Measurements from ENCODE around the gene NXF1.
"Not testable (repeated sequence)": the region's sequence is repeated elsewhere in the genome, so short reads cannot be mapped to it uniquely, and the experiment has no call there.

Gene NXF1

DNA sequence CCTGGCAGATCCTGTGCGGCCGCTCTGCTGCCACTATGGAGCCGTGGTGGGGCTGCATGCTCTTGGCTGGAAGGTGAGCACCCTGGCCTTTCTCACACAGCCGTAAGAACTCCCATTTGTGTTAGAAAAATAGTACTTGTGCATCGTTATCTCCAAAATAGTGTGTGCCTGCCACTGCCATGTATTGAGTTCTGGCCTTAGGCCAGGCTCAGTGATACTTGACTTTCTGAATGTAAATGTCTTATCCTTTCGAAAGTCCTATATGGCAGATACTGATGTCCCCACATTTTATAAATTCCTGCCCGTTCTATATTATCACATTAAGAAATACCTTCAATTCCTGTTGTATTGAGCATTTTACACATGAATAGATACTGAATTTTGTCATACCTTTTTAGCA, 22.5 kb downstream of the NXF1 start:
- no peak for DNase-seq

DNA sequence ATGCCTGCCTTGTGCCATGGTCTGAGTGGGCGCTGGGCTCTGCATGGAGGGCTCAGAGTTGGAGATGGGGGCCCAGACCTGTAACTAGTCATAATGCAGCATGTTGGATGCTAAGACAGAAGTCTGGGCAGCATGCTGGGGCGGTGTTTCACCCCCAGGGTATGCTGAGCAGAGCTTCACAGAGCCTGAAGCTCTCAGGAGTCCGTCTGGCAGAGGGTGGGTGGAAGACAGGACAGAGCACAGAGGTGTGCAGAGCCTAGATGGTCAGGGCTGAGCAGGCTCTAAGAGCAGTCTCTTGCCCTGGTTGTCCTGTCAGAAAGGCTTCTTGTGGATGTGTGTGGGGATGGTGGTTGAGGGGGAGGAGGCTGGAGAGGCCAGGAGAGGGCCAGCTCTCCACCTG, 26.8 kb downstream of the NXF1 start:
- DNase-seq = no peak

DNA sequence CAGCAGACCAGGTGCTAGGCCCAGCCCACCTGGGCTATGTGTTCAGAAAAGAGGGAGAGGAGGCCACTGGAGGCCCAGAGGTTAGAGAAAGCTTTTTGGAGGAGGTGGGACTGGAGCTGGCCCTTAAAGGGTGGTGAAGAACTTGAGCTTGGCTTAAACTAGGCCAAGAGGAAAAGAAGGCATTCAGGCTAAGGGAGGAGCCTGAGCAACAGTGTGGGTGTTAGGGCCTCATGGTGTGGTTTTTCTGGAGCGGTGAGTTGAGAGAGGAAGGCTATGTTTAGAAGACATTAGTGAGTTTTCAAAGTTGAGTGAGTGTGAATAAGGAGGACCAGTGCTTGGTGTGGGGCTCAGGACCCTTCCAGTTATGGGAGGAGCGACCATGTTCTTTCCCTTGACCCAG, 27.9 kb downstream of the NXF1 start:
- no peak for DNase-seq

DNA sequence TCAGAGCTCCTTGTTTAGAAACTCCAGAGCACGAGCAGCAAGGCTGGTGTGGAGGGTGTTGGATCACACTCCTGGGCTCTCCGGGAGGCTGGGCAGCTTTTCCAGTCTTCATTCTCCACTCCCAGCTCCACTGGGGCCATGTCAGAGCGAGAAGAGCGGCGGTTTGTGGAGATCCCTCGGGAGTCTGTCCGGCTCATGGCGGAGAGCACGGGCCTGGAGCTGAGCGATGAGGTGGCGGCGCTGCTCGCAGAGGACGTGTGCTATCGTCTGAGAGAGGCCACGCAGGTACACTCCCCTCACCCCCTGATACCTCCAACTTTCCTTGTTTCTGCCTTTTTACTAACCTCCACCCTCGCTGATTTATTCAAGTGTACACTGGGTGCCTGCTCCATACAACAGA, 29.6 kb downstream of the NXF1 start:
- DNase-seq = no peak

DNA sequence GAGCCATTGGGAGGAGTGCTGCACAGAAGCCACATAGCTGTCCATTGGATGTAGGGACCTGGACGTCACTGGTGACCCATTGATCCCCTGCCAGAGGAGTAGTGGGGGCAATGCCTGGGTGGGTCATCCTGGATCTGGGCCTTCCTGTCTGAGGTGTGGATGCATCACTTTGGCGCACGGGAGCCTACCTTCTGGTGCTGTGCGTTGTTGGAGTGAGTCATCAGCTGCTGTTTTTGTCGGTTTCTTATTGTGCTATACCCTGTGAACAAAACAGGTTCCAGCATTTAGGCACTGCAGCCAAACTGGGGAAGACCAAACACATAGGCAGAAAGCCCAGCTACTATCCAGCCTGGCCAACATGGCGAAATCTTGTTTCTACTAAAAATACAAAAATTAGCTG, 30.8 kb downstream of the NXF1 start:
- DNase-seq = no peak

DNA sequence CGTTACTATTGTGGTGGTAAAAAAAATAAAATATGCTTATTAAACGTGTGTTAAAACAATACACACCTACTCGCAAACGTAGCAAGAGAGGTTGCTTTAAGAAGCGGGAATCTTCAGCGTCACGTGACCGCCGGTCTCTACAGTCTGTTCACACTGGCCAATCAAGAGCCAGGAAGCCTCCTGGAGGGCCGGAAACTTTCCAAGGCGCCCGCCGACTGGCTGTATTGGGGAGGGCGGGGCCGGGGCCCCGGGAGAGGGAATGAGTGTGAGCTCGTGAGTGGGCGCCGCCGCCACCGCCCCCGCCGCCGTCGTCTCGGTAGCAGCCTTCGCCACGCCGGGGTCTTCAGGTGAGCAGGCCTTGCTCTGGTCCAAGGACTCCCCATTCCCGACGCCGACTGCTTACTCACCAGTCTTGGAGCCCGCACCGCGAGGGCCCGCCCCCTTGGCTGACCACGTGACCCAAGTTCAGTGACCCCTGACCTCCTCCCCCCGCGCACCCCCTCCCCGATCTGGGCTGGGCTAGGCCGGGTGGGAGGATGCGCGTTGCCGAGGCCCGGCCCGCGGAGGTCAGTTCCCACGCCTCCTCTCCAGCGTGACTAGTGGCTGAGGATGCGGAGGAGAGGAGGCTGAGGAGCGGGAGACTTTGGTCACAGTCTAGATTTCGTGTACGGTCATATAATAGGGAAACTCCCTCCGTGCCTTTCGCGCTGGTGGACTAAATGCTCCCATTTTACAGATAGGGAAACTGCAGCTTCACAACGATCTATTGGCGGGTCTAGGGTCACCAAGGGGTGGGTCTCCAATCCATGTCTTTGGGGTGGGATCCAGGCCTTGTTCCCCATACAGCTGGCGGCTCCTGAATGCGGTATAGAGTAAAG, 33.9 kb downstream of the NXF1 start, which contains the start of gene TAF6L:
Gene TAF6L, plus strand, starts transcription at position 253 of the 878 bp plus-strand sequence. CDS start 4,388 bp downstream, outside the sequence.
- peak; percentile 90 for DNase-seq

DNA sequence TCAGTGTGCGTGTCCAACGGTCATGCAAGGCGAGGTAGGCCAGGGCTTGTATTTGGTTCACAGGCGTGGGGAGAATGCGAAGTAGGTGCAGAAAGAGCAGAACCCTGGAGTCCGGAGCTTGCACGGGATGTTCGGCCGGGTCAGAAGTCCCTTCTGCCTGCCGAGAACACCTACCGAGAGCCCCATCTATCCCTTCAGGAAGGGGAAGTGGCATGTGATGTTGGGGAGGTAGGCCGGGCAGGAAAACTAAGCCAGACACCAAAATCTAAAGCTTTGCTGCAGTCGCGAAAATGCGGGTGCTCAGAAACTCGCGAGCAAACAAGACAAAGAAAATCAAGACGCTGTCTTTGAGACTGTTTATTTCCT, 34.5 kb downstream of the NXF1 start:
- DNase-seq = peak; percentile 62

DNA sequence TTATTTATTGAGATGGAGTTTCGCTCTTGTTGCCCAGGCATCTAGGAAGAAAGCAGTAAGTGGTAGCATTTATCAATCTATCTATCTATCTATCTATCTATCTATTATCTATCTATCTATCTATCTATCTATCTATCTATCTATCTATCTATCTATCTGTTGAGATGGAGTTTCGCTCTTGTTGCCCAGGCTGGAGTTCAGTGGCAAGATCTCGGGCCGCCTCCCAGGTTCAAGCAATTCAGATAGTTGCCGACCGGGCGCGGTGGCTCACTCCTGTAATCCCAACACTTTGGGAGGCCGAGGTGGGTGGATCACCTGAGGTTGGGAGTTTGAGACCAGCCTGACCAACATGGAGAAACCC, 44.4 kb downstream of the NXF1 start:
- not testable (repeated sequence) for DNase-seq

DNA sequence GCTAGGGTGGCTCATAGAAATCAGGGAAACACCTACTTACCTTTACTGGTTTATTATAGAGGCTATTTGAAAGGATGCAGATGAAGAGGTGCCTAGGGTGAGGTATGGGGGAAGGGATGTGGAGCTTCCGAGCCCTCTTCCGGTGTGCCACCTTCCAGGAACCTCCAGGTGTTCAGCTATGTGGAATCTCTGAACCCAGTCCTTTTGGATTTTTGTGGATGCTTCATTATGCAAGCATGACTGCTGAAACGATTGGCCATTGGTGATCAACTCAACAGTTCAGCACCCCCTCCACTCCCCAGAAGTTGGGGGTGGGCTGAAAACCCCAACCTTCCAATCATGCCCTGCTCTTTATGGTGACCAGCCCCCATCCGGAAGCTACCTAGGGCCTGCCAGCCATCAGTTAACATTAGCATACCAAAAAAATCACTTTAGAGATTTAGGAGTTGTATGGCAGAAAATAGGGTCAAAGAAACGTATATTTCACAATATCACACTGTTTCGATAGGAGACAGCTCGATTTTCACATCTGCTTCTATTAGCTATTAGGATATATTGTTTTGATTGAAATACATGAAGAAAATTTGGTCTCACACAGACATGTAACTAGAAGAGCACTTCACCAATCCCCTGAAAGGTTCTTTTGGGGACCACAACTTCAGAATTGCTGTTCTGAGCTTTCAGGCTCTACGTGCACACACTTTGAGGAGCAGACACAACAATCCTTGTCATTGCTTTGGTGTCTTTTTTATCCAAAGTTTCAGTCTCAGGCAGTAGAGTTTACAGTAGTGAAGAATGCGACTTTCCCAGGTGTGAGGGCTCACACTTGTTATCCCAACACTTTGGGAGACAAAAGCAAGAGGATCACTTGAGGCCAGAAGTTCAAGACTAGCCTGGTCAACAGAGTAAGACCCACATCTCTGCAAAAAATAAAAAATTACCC, 47.1 kb downstream of the NXF1 start:
- no peak for DNase-seq

DNA sequence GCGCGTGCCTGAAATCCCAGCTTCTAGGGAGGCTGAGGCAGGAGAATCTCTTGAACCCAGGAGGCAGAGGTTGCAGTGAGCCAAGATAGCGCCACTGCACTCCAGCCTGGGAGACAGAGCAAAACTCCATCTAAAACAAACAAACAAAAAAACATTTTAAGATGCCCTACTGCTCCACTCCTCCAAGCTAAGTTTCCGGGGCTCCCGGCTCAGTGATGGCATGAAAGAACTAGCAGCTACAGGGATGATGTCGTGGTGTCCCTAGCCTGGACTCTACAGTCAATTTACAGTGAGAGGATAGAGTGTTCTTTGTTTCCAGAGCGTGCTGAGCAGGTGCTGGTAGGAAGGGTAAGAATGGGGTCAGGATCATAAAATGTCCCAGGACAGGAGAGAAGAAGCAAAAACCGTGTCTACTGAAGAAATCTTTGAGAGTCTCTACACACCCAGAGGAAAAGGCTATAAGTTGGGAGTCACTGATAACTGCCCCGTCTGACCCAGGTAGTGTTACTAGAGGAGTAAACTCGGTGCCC, 50.1 kb downstream of the NXF1 start:
- DNase-seq = no peak

DNA sequence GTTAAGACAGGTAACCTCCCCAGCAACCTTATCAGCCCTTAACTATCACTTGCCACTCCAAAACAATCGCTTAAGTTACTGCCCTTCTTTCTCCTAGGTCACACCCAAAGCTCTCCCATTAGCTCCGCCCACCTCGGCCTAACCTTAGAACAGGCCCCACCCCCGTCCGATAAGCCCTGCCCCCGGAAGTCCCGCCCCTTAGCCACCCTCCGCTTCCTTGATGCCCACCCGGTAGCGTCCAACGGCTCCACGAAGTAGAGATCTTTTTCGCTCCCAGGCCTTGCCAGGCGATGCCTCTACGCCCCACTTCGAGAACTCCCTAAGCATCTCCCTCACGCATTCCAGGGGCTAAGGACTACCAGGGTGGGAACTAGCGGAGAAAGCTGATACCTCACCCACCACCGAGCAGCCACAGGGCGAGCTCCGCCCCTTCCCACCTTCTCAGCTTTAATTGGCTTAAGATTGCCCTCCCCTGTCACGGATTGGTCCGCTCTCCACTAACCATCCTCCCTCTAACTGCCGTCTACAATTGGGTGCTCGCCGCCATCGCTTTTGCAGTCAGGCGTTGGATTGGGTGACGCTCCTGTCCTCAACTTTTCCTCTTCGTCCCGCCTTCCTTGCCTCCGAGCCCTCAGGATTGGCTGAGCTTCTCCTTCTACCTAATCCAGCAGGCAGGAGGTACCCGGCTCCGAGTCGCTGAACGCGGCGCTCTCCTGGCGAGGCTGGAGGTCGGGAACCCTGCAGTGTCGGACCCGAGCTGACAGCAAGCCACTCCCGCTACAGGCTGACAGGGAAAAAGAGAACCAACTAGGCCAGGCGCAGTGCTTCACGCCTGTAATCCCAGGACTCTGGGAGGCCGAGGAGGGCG, 51.3 kb downstream of the NXF1 start, which contains the start of gene ZBTB3:
Gene ZBTB3, minus strand, starts transcription at position 425 of the 868 bp plus-strand sequence. CDS start 496 bp downstream, outside the sequence.
- DNase-seq = peak; percentile 99

DNA sequence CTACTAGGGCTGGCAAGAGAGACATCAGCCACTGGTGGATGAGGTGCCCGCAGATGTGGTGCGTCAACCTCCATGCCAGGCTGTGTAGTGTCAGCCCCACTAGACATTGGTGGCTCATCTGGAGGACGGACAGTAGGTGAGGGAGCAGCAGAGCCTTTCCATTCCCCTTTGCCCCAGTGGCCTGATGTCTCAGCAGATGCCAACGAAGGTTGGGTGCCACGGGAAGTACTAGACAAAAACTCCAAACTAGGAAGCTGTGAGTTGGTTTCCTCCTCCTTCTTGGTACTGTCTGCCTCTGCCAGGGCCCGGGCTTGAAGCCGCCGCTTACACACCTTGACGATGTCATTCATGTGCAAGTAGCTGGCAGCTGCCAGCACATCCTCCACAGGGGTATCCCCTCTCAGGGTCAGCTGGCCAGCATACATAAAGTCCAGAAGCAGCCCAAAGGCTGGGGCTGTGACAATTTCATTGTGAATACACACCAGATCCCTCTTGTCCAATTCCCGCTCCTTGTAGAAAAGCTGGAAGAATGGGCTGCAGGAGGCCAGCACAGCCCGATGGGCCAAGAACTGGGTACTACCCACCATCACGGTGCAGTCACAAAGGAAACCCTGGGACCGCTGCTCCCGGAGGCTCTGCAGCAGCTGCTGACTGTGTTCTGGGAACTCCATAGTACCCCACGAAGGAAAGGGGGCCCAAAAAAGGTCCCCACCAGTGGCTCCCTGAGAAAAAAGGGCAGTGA, 52.1 kb downstream of the NXF1 start:
- DNase-seq = no peak

DNA sequence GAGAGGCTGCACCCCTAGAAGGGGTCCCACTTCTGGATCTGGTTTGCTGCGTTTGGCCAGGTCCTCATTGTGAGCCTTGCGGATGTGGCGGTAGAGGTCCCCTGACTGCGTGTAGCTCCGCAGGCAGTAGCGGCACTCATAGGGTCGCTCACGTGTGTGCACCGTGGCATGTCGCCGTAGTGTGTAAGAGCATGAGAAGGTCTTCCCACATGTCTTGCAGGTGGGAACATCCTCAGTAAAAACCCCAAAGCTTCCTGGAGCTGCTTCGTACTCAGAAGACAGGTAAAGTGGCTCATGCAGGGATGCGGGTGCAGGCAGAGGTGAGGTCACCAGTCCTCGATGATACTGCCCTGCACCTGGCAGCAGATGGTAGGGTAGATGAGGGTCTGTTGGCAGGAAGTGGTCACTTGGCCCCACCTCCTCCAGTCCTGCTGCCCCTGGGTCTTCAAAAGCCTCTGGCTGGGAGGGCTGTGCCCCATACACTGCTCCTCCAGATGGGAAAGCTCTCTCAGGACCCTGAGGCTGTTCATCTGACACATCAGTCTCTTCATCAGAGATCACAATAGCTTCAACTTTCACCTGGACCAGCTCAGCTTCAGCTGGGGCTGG, 53.0 kb downstream of the NXF1 start:
- no peak for DNase-seq

DNA sequence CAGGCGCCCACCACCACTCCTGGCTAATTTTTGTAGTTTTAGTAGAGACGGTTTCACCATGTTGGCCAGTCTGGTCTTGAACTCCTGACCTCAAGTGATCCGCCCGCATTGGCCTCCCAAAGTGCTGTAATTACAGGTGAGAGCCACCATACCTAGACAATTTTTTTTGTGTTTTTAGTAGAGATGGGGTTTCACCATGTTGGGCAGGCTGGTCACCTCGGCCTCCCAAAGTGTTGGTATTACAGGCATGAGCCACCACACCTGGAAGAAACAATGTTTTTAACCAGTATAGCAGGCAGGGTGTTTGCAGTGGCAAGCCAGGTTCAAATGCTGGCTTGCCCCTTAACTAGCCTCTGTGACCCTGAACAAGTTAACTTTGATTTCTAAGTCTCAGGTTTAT, 55.3 kb downstream of the NXF1 start:
- DNase-seq = not testable (repeated sequence)

DNA sequence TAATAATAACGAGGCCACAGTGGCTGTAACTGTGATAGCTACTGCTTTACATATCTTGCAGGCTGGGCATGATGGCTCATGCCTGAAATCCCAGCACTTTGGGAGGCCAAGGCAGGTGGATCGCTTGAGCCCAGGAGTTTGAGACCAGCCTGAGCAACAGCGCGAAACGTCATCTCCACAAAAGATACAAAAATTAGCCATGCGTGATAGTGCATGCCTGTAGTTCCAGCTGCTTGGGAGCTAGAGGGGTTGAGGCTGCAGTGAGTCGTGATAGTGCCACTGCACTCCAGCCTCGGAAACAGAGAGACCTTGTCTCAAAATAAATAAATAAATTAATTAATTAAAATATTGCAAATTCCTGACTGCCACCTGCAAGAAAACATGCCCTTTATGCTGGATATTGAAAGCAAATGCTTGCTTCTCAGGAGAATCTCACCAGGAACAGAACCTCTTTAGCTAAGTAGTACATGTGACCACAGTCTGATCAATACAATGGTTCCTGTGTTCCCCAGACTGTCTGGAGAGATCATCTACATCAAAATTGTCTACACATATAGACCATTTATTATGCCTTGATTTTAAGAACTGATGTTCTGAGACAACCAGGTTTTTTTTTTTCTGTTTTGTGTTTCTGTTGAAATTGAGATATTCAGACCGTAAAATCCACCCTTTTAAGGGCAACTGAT, 57.6 kb downstream of the NXF1 start:
- DNase-seq = no peak

All from NCI-H748 treated with DMSO at 0.1 percent for 48 hours (cell line).